ENCODE measurements around the gene ARPP21. TPM values are rescaled to one million over a fixed set of nuclear protein-coding genes. Genes with fewer than 3 reads are reported as not detected.

ARPP21 gene
- total RNA-seq, 3 donors from 2014 or later, result 0.29 to 1.9 (median 0.46) TPM

GRCh38 chr3:35624698-35625097, 14.6 kb upstream of the ARPP21 start:
- H3K4me1 ChIP-seq (ENCODE audit: low read depth), result no peaks in the 10 kb centered on the region
- no peak for TF ChIP-seq CTCF (IDR thresholded peaks at IDR 0.05)
- ATAC-seq (no peak), DNase-seq (no peak)
- no peak overlapping the region for H3K4me3 ChIP-seq
- no peaks in the 10 kb centered on the region for H3K36me3 ChIP-seq (ENCODE audit: low read depth)
- no peaks in the 10 kb centered on the region for H3K9me3 ChIP-seq
- intact Hi-C loops (cut with DNase I, micrococcal nuclease), result no loop called here

- no peak for DNase-seq
- intact Hi-C loops (cut with DNase I, micrococcal nuclease), result no loop called here
Measured at GRCh38 chr3:35633332-35634124, 5.8 kb upstream of the ARPP21 start.

GRCh38 chr3:35635407-35635806, 3.9 kb upstream of the ARPP21 start:
- ATAC-seq (no peak), DNase-seq (no peak)
- no peaks in the 10 kb centered on the region for H3K9me3 ChIP-seq
- no peak for TF ChIP-seq CTCF (IDR thresholded peaks at IDR 0.05)
- intact Hi-C loops (cut with DNase I, micrococcal nuclease), result no loop called here
- no peaks in the 10 kb centered on the region for H3K36me3 ChIP-seq (ENCODE audit: low read depth)
- no peaks in the 10 kb centered on the region for H3K4me1 ChIP-seq (ENCODE audit: low read depth)
- no peak overlapping the region for H3K4me3 ChIP-seq

More at GRCh38 chr3:35633332-35634124, 5.8 kb upstream of the ARPP21 start:
- no peak for ATAC-seq
- no peaks in the 10 kb centered on the region for H3K9me3 ChIP-seq
- no peak for TF ChIP-seq CTCF (IDR thresholded peaks at IDR 0.05)
- no peaks in the 10 kb centered on the region for H3K4me1 ChIP-seq (ENCODE audit: low read depth)
- no peaks in the 10 kb centered on the region for H3K36me3 ChIP-seq (ENCODE audit: low read depth)
- H3K4me3 ChIP-seq, result no peak overlapping the region

- Histone ChIP-seq H3K4me1 (ENCODE audit: low read depth) (no peaks in the 10 kb centered on the region), H3K36me3 (ENCODE audit: low read depth) (no peaks in the 10 kb centered on the region), H3K4me3 (no peak overlapping the region), H3K9me3 (no peaks in the 10 kb centered on the region)
- intact Hi-C loops (cut with DNase I, micrococcal nuclease), result no loop called here
- ATAC-seq (no peak), DNase-seq (no peak)
- TF ChIP-seq CTCF (IDR thresholded peaks at IDR 0.05), result no peak
Measured at GRCh38 chr3:35635926-35636683, 3.2 kb upstream of the ARPP21 start.

- Histone ChIP-seq H3K4me1 (ENCODE audit: low read depth) (no peaks in the 10 kb centered on the region), H3K4me3 (no peak overlapping the region), H3K9me3 (no peaks in the 10 kb centered on the region), H3K36me3 (ENCODE audit: low read depth) (no peaks in the 10 kb centered on the region)
- intact Hi-C loops (cut with DNase I, micrococcal nuclease), result no loop called here
- DNase-seq, result no peak
- no peak for ATAC-seq
- no peak for TF ChIP-seq CTCF (IDR thresholded peaks at IDR 0.05)
Measured at GRCh38 chr3:35638251-35638979, 910 bp upstream of the ARPP21 start.
